GM23248 (cell line): ENCODE results near the gene THRSP.

Source experiments
- EZH2 ChIP-seq: fragments of 200-600 bp; sonication (generic); IDR thresholded peaks from 2 replicates; pipeline ENCODE4 v1.6.1; 2018; ENCODE audit warnings: antibody characterized with exemption, mild to moderate bottlenecking; ENCODE audit not compliant: insufficient read depth, poor library complexity, severe bottlenecking
- EZH2phosphoT487 ChIP-seq: fragments of 200-600 bp; sonication (generic); IDR thresholded peaks from 2 replicates; pipeline ENCODE4 v1.6.1; 2018; ENCODE audit warnings: antibody characterized with exemption, moderate library complexity, mild to moderate bottlenecking, low read depth; ENCODE audit not compliant: insufficient read depth

DNA sequence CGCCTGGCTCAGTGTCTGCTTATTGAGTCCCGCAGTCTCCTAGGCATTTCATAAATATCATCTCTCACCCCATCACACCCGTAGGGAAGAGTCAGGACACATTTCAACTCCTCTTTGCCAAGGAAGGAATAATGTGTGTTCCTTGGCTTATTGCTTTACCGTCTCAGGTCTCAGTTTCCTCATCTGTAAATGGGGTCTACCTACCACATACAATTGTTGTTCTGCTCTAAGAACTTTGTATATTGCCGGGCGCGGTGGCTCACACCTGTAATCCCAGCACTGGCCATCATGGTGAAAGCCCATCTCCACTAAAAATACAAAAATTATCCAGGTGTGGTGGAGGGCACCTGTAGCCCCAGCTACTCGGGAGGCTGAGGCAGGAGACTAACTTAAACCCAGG, 3.1 kb upstream of the THRSP start:
- TF ChIP-seq EZH2 (no peak), EZH2phosphoT487 (no peak)
